ACHN (cell line): Measurements from ENCODE around the gene MRPL3.
"Not testable (repeated sequence)": the region's sequence is repeated elsewhere in the genome, so short reads cannot be mapped to it uniquely, and the experiment has no call there.

Experiments
- DNase-seq: peaks from one replicate; pipeline ENCODE4 v3.0.0-alpha.2; 2015
- in situ Hi-C: cut with HindIII; loops from 2 replicates; pipeline ENCODE4 v1.10.0; 2017; ENCODE audit warnings: low sequenced_read_pairs, low pct_ligation_motif_present, low pct_unique_long_range_greater_than_20kb

MRPL3 gene

GRCh38 chr3:131505421-131505820, 2.6 kb upstream of the MRPL3 start:
- DNase-seq = no peak
- in situ Hi-C loops = no loop called here

- in situ Hi-C loops = no loop called here
- no peak for DNase-seq
Observed at GRCh38 chr3:131503320-131503635, 507 bp upstream of the MRPL3 start.

- in situ Hi-C loops = no loop called here
- peak; percentile 3 for DNase-seq
Observed at GRCh38 chr3:131501949-131502348, 822 bp downstream of the MRPL3 start.

GRCh38 chr3:131494706-131495105, 8.1 kb downstream of the MRPL3 start:
- DNase-seq = peak; percentile 13
- in situ Hi-C loops = no loop called here

GRCh38 chr3:131491775-131492174, 11.0 kb downstream of the MRPL3 start:
- DNase-seq = no peak
- in situ Hi-C loops = no loop called here

- no peak for DNase-seq
- in situ Hi-C loops = no loop called here
Observed at GRCh38 chr3:131491084-131491483, 11.7 kb downstream of the MRPL3 start.

- DNase-seq, in situ Hi-C loops: not testable (repeated sequence)
Observed at GRCh38 chr3:131486545-131486944, 16.2 kb downstream of the MRPL3 start.

- DNase-seq = no peak
- in situ Hi-C loops = no loop called here
Observed at GRCh38 chr3:131485119-131485518, 17.7 kb downstream of the MRPL3 start.

GRCh38 chr3:131484496-131485111, 18.2 kb downstream of the MRPL3 start:
- in situ Hi-C loops = no loop called here
- DNase-seq = no peak

- in situ Hi-C loops = no loop called here
- DNase-seq = no peak
Observed at GRCh38 chr3:131480116-131480515, 22.7 kb downstream of the MRPL3 start.

- in situ Hi-C loops = no loop called here
- no peak for DNase-seq
Observed at GRCh38 chr3:131477813-131478212, 25.0 kb downstream of the MRPL3 start.

- DNase-seq = no peak
- in situ Hi-C loops = no loop called here
Observed at GRCh38 chr3:131474115-131474514, 28.7 kb downstream of the MRPL3 start.

GRCh38 chr3:131470377-131470776, 32.4 kb downstream of the MRPL3 start:
- DNase-seq = no peak
- in situ Hi-C loops = no loop called here

GRCh38 chr3:131458653-131459052, 44.1 kb downstream of the MRPL3 start:
- no peak for DNase-seq
- in situ Hi-C loops = no loop called here

GRCh38 chr3:131457220-131457619, 45.6 kb downstream of the MRPL3 start:
- no peak for DNase-seq
- in situ Hi-C loops = no loop called here

GRCh38 chr3:131454501-131454900, 48.3 kb downstream of the MRPL3 start:
- in situ Hi-C loops = no loop called here
- no peak for DNase-seq

- in situ Hi-C loops = no loop called here
- DNase-seq = no peak
Observed at GRCh38 chr3:131453533-131453932, 49.2 kb downstream of the MRPL3 start.

GRCh38 chr3:131447349-131447748, 55.4 kb downstream of the MRPL3 start:
- in situ Hi-C loops = no loop called here
- DNase-seq = no peak

GRCh38 chr3:131444180-131444579, 58.6 kb downstream of the MRPL3 start:
- in situ Hi-C loops = no loop called here
- DNase-seq = no peak

- in situ Hi-C loops = no loop called here
- DNase-seq = no peak
Observed at GRCh38 chr3:131439084-131439483, 63.7 kb downstream of the MRPL3 start.

- in situ Hi-C loops = no loop called here
- DNase-seq = no peak
Observed at GRCh38 chr3:131435000-131435399, 67.8 kb downstream of the MRPL3 start.
